ENCODE results near the gene MAP1B. TPM values are rescaled to one million over a fixed set of nuclear protein-coding genes. Genes with fewer than 3 reads are reported as not detected.

Gene MAP1B
- total and polyA plus RNA-seq, 10 donors: 0.68 to 17.3 (median 9.8) TPM

DNA sequence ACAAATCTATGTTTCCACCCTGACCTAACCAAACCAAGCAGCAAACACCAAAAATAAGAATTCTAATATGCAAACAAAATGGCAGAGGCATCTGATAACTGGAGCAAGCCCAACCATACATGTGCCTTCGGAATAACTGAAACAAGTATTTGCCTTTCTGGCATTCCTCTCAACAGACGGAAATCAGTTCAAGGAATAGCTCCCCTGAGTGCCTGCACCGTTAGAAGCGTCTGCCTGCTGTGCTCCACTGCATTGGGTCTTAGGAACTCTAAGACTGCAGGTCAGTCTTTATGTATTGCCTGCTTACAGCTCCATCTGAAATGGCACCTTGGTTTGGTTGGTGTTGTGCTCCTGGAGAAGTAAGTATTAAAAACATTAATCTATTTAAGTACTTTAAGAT, 114.3 kb downstream of the MAP1B start:
- no peak overlapping the region for H3K27ac ChIP-seq
- 81 to 97% (median 89%) methylated on average over 4 of the region's 4 CpGs for WGBS, 5 donors
- intact Hi-C loops (cut with DNase I; ENCODE audit: low total_unique reads): no loop called here
- no peak overlapping the region for H3K4me3 ChIP-seq
- no peak for DNase-seq
- no peak for TF ChIP-seq POLR2A (IDR thresholded peaks at IDR 0.05)
- TF ChIP-seq, protein P1, sequence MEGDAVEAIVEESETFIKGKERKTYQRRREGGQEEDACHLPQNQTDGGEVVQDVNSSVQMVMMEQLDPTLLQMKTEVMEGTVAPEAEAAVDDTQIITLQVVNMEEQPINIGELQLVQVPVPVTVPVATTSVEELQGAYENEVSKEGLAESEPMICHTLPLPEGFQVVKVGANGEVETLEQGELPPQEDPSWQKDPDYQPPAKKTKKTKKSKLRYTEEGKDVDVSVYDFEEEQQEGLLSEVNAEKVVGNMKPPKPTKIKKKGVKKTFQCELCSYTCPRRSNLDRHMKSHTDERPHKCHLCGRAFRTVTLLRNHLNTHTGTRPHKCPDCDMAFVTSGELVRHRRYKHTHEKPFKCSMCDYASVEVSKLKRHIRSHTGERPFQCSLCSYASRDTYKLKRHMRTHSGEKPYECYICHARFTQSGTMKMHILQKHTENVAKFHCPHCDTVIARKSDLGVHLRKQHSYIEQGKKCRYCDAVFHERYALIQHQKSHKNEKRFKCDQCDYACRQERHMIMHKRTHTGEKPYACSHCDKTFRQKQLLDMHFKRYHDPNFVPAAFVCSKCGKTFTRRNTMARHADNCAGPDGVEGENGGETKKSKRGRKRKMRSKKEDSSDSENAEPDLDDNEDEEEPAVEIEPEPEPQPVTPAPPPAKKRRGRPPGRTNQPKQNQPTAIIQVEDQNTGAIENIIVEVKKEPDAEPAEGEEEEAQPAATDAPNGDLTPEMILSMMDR (IDR thresholded peaks at IDR 0.05 in 8 of 11, conservative IDR thresholded peaks at IDR 0.05 in 3 of 11): no peak
- TF ChIP-seq POLR2AphosphoS5 (IDR thresholded peaks at IDR 0.05): no peak
- H3K4me1 ChIP-seq: no peaks in the 10 kb centered on the region
- H3K36me3 ChIP-seq: peaks cover 0 to 100% (median 82%) of the 10 kb centered on the region in 6 donors
- H3K9me3 ChIP-seq: no peaks in the 10 kb centered on the region
- H3K27me3 ChIP-seq (replicated peaks in 1 of 7): no peaks in the 10 kb centered on the region

DNA sequence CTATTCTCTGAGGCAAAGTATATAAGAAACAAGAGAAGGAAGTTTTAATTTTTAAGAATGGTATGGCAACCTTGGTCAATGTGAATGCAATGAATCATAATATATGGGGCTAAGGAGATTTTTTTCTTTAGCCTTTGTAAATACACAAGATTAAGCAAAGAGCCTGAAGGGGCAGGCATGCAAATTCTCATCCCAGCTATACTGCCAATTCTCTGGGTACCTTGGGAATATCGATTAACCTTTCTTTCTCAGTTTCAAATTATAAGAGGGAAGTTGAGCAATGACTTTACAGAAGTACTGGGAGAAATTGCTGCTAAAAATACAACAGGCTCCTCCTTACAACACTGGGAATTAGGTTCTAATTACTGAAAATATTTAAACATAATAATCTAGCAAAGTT, 115.2 kb downstream of the MAP1B start:
- 67 to 97% (median 75%) methylated on average over 1 of the region's 1 CpG for WGBS, 5 donors
- H3K36me3 ChIP-seq: peaks cover 0 to 100% (median 87%) of the 10 kb centered on the region in 6 donors

DNA sequence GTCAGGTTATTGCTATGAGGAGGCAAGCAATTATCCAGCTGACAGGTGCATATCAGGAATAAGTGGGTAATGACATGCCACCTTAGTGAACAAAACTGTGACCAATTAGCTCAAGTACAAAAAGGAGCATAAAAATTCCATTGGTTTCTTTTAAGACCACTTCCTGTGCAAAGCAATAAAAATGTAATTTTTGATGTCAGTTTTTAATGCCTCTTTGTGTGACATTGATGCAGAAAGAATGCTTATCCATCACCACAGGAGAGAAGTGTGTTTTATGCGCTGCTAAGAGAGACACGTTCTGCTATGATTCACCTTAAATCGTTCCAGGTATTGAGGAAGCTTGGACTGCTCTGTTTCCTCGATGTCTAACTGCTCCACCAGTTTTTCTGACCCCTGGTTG, 116.1 kb downstream of the MAP1B start:
- TF ChIP-seq, protein P1 (IDR thresholded peaks at IDR 0.05 in 8 of 11, conservative IDR thresholded peaks at IDR 0.05 in 3 of 11): no peak
- TF ChIP-seq POLR2AphosphoS5 (IDR thresholded peaks at IDR 0.05): no peak
- no peak for TF ChIP-seq POLR2A (IDR thresholded peaks at IDR 0.05)

More for the DNA sequence above, 115.2 kb downstream of the MAP1B start:
- H3K27ac ChIP-seq: no peak overlapping the region
- DNase-seq: no peak
- no peak overlapping the region for H3K4me3 ChIP-seq
- H3K4me1 ChIP-seq: no peaks in the 10 kb centered on the region
- no peaks in the 10 kb centered on the region for H3K27me3 ChIP-seq (replicated peaks in 1 of 7)
- no peaks in the 10 kb centered on the region for H3K9me3 ChIP-seq
- intact Hi-C loops (cut with DNase I; ENCODE audit: low total_unique reads): no loop called here
- no peak for TF ChIP-seq POLR2AphosphoS5 (IDR thresholded peaks at IDR 0.05)
- TF ChIP-seq POLR2A (IDR thresholded peaks at IDR 0.05): no peak
- TF ChIP-seq, protein P1 (IDR thresholded peaks at IDR 0.05 in 8 of 11, conservative IDR thresholded peaks at IDR 0.05 in 3 of 11): no peak

DNA sequence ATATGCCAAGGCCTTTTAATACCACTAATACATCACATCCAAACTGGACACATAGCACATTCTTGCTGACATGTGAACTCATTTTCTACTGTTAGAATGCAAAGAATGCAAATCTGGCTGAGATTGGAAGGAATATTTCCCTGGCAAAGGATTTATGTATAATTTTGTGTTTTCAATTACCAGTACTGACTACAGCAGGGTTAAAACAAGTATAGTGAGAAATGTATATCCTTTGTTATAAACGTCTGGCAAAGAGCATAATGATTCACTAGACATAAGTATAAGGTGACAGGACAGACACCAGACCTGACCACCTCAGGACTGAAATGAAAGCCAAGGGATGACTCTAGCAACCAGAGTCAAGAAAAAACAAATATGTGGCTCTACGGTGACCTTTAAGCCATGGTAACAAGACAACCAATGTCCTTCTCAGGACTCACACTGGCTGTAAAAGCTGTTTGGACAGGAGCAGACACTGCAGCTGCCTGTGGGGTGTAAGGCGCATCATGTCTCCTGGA, 117.7 kb downstream of the MAP1B start:
- H3K4me3 ChIP-seq: no peak overlapping the region
- H3K27ac ChIP-seq: no peak overlapping the region
- no peak for DNase-seq
- H3K27me3 ChIP-seq (replicated peaks in 1 of 7): no peaks in the 10 kb centered on the region
- no peaks in the 10 kb centered on the region for H3K9me3 ChIP-seq
- WGBS, 5 donors: 87 to 92% (median 89%) methylated on average over 3 of the region's 3 CpGs
- H3K4me1 ChIP-seq: no peaks in the 10 kb centered on the region
- intact Hi-C loops (cut with DNase I; ENCODE audit: low total_unique reads): no loop called here
- TF ChIP-seq, protein P1 (IDR thresholded peaks at IDR 0.05 in 8 of 11, conservative IDR thresholded peaks at IDR 0.05 in 3 of 11): no peak
- TF ChIP-seq POLR2A (IDR thresholded peaks at IDR 0.05): no peak
- no peak for TF ChIP-seq POLR2AphosphoS5 (IDR thresholded peaks at IDR 0.05)
- H3K36me3 ChIP-seq: peaks cover 0 to 100% (median 70%) of the 10 kb centered on the region in 6 donors

More for the DNA sequence above, 116.1 kb downstream of the MAP1B start:
- Histone ChIP-seq H3K4me3 (no peak overlapping the region), H3K27me3 (replicated peaks in 1 of 7) (no peaks in the 10 kb centered on the region), H3K27ac (no peak overlapping the region), H3K4me1 (no peaks in the 10 kb centered on the region), H3K9me3 (no peaks in the 10 kb centered on the region), H3K36me3 (peaks cover 0 to 100% (median 84%) of the 10 kb centered on the region in 6 donors)
- intact Hi-C loops (cut with DNase I; ENCODE audit: low total_unique reads): no loop called here
- 95 to 99% (median 98%) methylated on average over 4 of the region's 4 CpGs for WGBS, 5 donors
- DNase-seq: no peak
